Neutrophil (primary cell): ENCODE data around the gene SMAD2.

Source experiments
- H3K27ac ChIP-seq: fragments of 200-600 bp; sonication (generic); 2 replicates; pipeline ENCODE4 v1.5.1; 2016; ENCODE audit warnings: mild to moderate bottlenecking, moderate library complexity
- H3K27me3 ChIP-seq: fragments of 200-600 bp; sonication (generic); 2 replicates; pipeline ENCODE4 v1.6.0; 2016; ENCODE audit warnings: mild to moderate bottlenecking
- H3K36me3 ChIP-seq: fragments of 200-600 bp; sonication (generic); 2 replicates; pipeline ENCODE4 v1.5.1; 2017
- H3K4me1 ChIP-seq, 2 experiments: fragments of 200-600 bp in 1 of 2; sonication (generic) in 1 of 2; 1 replicate in 1 of 2; 2 replicates in 1 of 2; pipeline versions ENCODE4 v1.5.1 to v1.6.1; 2013 to 2016; ENCODE audit warnings: low read depth in 1 of 2, low read length in 1 of 2, mild to moderate bottlenecking in 1 of 2, moderate library complexity in 1 of 2; ENCODE audit not compliant: control insufficient read depth in 1 of 2, insufficient read depth in 1 of 2
- H3K4me3 ChIP-seq, 2 experiments: fragments of 200-600 bp in 1 of 2; sonication (generic) in 1 of 2; 1 replicate in 1 of 2; 2 replicates in 1 of 2; pipeline ENCODE4 v1.5.1; 2013 to 2016; ENCODE audit warnings: low read depth in 1 of 2, low read length in 1 of 2, mild to moderate bottlenecking in 1 of 2, moderate library complexity in 1 of 2
- H3K9me3 ChIP-seq: fragments of 200-600 bp; sonication (generic); 2 replicates; pipeline ENCODE4 v1.5.1; 2016
- TF ChIP-seq, protein P1 (sequence below): fragments of 200-600 bp; sonication (generic); IDR thresholded peaks from 2 replicates; pipeline ENCODE4 v1.5.1; 2016; ENCODE audit warnings: antibody characterized with exemption

SMAD2 gene

DNA sequence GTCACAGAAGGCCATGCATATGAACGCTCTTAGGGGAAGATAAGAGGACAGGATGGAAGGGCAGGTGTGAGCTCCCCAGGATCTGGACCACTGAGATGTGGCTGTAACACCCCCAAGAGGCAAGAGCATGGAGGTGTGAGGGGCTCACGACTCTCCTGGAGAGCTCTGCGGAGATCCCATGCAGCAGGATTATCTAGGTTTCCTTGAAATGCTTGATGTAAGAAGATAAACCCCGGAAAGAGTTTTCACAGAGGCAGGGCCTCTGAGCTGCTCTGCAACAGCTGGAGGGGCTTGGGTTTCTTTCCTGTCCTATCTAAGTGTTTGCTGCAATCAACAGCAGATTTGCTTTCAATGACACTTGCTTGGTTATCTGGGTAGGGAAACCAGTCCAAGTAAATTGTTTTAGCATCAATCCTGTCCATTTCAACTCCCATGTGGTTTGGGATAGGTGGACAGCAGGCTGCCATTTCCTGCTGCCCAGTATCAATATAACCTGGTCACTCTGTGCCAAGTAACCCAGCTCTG lies 138.9 kb downstream of the SMAD2 start:
- TF ChIP-seq, protein P1, sequence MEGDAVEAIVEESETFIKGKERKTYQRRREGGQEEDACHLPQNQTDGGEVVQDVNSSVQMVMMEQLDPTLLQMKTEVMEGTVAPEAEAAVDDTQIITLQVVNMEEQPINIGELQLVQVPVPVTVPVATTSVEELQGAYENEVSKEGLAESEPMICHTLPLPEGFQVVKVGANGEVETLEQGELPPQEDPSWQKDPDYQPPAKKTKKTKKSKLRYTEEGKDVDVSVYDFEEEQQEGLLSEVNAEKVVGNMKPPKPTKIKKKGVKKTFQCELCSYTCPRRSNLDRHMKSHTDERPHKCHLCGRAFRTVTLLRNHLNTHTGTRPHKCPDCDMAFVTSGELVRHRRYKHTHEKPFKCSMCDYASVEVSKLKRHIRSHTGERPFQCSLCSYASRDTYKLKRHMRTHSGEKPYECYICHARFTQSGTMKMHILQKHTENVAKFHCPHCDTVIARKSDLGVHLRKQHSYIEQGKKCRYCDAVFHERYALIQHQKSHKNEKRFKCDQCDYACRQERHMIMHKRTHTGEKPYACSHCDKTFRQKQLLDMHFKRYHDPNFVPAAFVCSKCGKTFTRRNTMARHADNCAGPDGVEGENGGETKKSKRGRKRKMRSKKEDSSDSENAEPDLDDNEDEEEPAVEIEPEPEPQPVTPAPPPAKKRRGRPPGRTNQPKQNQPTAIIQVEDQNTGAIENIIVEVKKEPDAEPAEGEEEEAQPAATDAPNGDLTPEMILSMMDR = no peak
- H3K4me1 ChIP-seq = no peaks in the 10 kb centered on the region
- H3K4me3 ChIP-seq = no peak overlapping the region
- H3K27ac ChIP-seq = no peak overlapping the region
- H3K36me3 ChIP-seq = no peaks in the 10 kb centered on the region
- H3K9me3 ChIP-seq = no peaks in the 10 kb centered on the region
- no peaks in the 10 kb centered on the region for H3K27me3 ChIP-seq

DNA sequence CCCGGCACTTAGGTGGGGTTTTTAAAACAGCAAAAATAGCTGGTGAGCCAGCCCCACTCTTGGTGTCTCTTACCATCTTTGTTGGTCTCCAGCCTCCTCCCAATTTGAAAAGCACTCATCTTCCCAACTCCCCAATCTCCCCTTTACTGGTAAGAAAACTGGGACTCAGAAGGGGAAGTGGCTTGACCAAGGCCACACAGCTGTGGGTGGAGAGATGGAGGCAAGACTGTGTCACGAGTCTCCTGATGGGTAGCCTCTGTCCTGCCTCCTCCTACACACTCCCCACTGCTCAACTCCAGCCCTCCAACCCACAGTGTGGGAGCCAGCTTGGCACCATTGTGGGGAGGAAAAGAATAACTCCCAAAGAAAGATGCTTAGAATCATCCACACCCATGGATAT lies 140.4 kb downstream of the SMAD2 start:
- H3K27me3 ChIP-seq = no peaks in the 10 kb centered on the region
- H3K4me1 ChIP-seq = no peaks in the 10 kb centered on the region
- no peaks in the 10 kb centered on the region for H3K36me3 ChIP-seq
- no peak overlapping the region for H3K4me3 ChIP-seq
- TF ChIP-seq, protein P1 = no peak
- H3K27ac ChIP-seq = no peak overlapping the region
- no peaks in the 10 kb centered on the region for H3K9me3 ChIP-seq

DNA sequence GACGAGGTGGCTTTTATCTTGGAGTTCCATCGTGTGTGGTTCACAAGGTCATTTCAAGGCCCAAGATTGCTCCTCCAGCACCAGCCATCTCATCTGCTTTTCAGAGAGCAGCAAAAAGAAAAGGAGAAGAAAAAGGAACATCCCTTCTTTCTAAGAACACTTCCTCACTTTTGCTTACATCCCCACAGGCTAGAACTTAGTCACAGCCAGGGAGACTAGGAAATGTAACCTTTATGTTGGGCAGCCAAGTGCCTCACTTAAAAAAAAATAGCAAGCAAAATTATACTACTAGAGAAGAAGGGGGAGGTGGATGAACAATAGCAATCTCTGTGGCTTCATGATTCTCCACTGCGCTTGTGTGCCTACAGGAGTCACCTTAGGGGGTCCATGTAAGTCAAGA lies 141.8 kb downstream of the SMAD2 start:
- H3K4me1 ChIP-seq = no peaks in the 10 kb centered on the region
- no peak overlapping the region for H3K27ac ChIP-seq
- no peaks in the 10 kb centered on the region for H3K27me3 ChIP-seq
- H3K9me3 ChIP-seq = peaks cover under 1% of the 10 kb centered on the region
- no peaks in the 10 kb centered on the region for H3K36me3 ChIP-seq
- TF ChIP-seq, protein P1 = no peak
- no peak overlapping the region for H3K4me3 ChIP-seq

DNA sequence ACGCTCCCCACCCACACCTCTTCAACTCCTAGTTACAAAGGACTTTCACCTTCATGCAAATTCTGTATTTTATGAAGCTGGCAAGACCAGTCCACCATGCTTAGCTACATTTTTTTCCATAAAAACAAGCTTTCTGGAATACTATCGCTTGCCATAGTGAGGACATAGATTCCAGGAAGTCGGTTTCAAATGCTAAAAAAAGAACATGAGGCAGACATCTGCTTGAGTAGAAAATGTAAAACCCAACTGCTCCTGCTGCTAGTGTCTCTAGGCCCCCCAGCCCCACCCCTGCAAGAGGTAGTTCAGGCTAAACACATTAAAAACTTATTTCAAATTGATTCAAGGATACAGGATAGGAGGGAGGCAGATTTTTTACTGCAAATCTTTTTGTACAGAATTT lies 148.9 kb downstream of the SMAD2 start:
- TF ChIP-seq, protein P1 = no peak
- H3K36me3 ChIP-seq = no peaks in the 10 kb centered on the region
- H3K9me3 ChIP-seq = peaks cover 4% of the 10 kb centered on the region
- H3K27ac ChIP-seq = no peak overlapping the region
- no peaks in the 10 kb centered on the region for H3K4me1 ChIP-seq
- peaks cover 13% of the 10 kb centered on the region for H3K27me3 ChIP-seq
- H3K4me3 ChIP-seq = no peak overlapping the region

DNA sequence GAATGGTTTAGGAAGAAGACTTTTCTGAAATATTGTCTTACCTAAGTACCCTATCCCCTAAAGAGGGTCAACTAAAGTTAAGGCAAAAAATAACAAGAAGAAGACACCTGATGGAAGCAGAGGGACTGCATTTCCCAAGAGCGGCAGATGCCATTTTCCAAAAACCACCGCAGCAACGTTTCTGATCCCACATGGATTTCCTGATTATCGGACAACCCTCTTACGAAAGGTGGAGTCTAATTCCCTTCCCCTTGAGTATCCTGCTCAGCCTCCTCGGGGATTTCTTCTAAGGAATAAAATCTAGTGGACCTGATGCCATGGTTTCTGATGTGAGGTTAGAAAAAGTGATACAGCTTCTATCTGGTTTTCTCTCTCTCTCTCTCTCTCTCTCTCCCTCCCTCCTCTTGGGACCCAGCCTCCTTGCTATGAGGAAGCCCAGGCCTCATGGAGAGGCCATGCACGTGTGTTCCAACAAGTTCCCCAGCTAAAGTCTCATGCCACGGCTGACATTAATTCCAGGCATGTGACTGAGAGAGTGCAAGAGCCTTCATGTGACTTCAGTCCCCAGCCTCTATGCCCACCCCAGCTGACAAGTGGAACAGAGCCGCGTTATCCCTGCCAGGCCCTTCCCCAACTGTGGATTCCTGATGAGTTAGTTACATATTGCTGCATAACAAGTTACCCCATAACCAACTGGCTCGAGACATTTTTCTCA lies 150.3 kb downstream of the SMAD2 start:
- Histone ChIP-seq H3K4me1 (no peaks in the 10 kb centered on the region), H3K9me3 (peaks cover 4% of the 10 kb centered on the region), H3K27ac (no peak overlapping the region), H3K4me3 (no peak overlapping the region), H3K36me3 (no peaks in the 10 kb centered on the region), H3K27me3 (peaks cover 13% of the 10 kb centered on the region)
- TF ChIP-seq, protein P1 = no peak
